ENCODE results near the gene ENDOU.

ENDOU gene

GRCh38 chr12:47718531-47718930 is 6.8 kb downstream of the ENDOU start:
- DNase-seq (ENCODE audit: low read depth) = no peak

GRCh38 chr12:47717443-47718193 is 7.7 kb downstream of the ENDOU start:
- peak; percentile 68 for DNase-seq (ENCODE audit: low read depth)

GRCh38 chr12:47717046-47717442 is 8.2 kb downstream of the ENDOU start:
- DNase-seq (ENCODE audit: low read depth) = no peak

GRCh38 chr12:47715877-47716548 is 9.3 kb downstream of the ENDOU start:
- DNase-seq (ENCODE audit: low read depth) = no peak

GRCh38 chr12:47715393-47715876 is 9.9 kb downstream of the ENDOU start:
- peak; percentile 56 for DNase-seq (ENCODE audit: low read depth)

- DNase-seq (ENCODE audit: low read depth) = no peak
Observed at GRCh38 chr12:47714826-47715386, 10.4 kb downstream of the ENDOU start.

- DNase-seq (ENCODE audit: low read depth) = no peak
Observed at GRCh38 chr12:47712171-47712570, 13.1 kb downstream of the ENDOU start.

GRCh38 chr12:47711448-47711847 is 13.8 kb downstream of the ENDOU start:
- DNase-seq (ENCODE audit: low read depth) = no peak

GRCh38 chr12:47710278-47710677 is 15.0 kb downstream of the ENDOU start:
- no peak for DNase-seq (ENCODE audit: low read depth)

GRCh38 chr12:47709671-47710070 is 15.6 kb downstream of the ENDOU start:
- no peak for DNase-seq (ENCODE audit: low read depth)

GRCh38 chr12:47709237-47709636 is 16.1 kb downstream of the ENDOU start:
- DNase-seq (ENCODE audit: low read depth) = peak; percentile 11

GRCh38 chr12:47707905-47708543 is 17.3 kb downstream of the ENDOU start:
- no peak for DNase-seq (ENCODE audit: low read depth)

- DNase-seq (ENCODE audit: low read depth) = no peak
Observed at GRCh38 chr12:47707355-47707754, 17.9 kb downstream of the ENDOU start.

- DNase-seq (ENCODE audit: low read depth) = peak; percentile 84
Observed at GRCh38 chr12:47705566-47706425, 19.5 kb downstream of the ENDOU start, which contains the start of gene RPAP3. Gene RPAP3 (minus strand): TSS chr12:47706030. CDS start chr12:47702840, 3,190 bp downstream.

GRCh38 chr12:47705229-47705565 is 20.1 kb downstream of the ENDOU start:
- peak; percentile 7 for DNase-seq (ENCODE audit: low read depth)

- no peak for DNase-seq (ENCODE audit: low read depth)
Observed at GRCh38 chr12:47704719-47705118, 20.6 kb downstream of the ENDOU start.

- no peak for DNase-seq (ENCODE audit: low read depth)
Observed at GRCh38 chr12:47700263-47700662, 25.0 kb downstream of the ENDOU start.

- no peak for DNase-seq (ENCODE audit: low read depth)
Observed at GRCh38 chr12:47698631-47699030, 26.7 kb downstream of the ENDOU start.

- no peak for DNase-seq (ENCODE audit: low read depth)
Observed at GRCh38 chr12:47698055-47698454, 27.2 kb downstream of the ENDOU start.

GRCh38 chr12:47689215-47689614 is 36.1 kb downstream of the ENDOU start:
- no peak for DNase-seq (ENCODE audit: low read depth)

- DNase-seq (ENCODE audit: low read depth) = no peak
Observed at GRCh38 chr12:47687636-47688035, 37.7 kb downstream of the ENDOU start.
